ENCODE data around the gene ATP8B3.

- TF ChIP-seq REST (IDR thresholded peaks at IDR 0.05; ENCODE audit: low read depth) (no peak), EGR1 (IDR thresholded peaks at IDR 0.05) (no peak), YY1 (IDR thresholded peaks at IDR 0.05; ENCODE audit: low read depth) (no peak), TAF1 (IDR thresholded peaks at IDR 0.05; ENCODE audit: low read depth) (no peak), CREB1 (IDR thresholded peaks at IDR 0.05; ENCODE audit: low read depth) (no peak), MAX (IDR thresholded peaks at IDR 0.05) (no peak)
Measured at GRCh38 chr19:1860821-1861598, 48.9 kb upstream of the ATP8B3 start.

All from Ishikawa (cell line).